ENCODE data around the gene JAKMIP3.

GRCh38 chr10:132059760-132060508 is 5.8 kb upstream of the JAKMIP3 start:
- no peak for TF ChIP-seq CTCF (conservative IDR thresholded peaks at IDR 0.05; ENCODE audit: low read depth, low read length)
- TF ChIP-seq EZH2 (IDR thresholded peaks at IDR 0.05; ENCODE audit: borderline replicate concordance, low read depth, low read length, poor library complexity, severe bottlenecking) = no peak

Data from A673 (cell line).